ENCODE data around the gene FOXO3. TPM values are rescaled to one million over a fixed set of nuclear protein-coding genes. Genes with fewer than 3 reads are reported as not detected.

The FOXO3 gene
- total RNA-seq, 1 experiment from 2014 or later, result 22.1 TPM

DNA sequence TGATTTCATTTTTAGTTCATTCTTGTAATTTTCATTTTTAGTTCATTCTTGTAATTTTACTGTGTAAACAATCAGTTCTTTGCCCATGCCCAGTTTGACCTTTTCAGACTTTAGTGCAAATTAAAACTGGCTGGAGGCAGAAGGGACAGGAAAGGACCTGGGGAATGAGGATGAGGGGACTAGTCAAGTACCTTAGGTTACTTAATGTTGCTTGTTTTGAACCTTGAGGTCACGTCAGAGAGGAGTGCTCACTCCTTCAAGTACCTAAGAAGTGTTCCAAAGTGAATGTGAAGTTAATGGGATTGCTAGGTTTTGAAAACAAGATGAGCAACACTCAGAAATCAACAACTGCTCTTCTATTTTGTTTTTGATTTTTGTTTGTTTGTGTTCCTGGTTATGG is 82.5 kb downstream of the FOXO3 start:
- no peak overlapping the region for H3T11ph ChIP-seq (ENCODE audit: low read length)
- no peaks in the 10 kb centered on the region for H4K20me1 ChIP-seq (ENCODE audit: control insufficient read depth, insufficient read depth, insufficient read length)
- no peak overlapping the region for H2BK12ac ChIP-seq (ENCODE audit: insufficient read length, low read depth, low read length)
- H3K36me3 Mint-ChIP-seq (ENCODE audit: insufficient read depth in 1 of 3, low read depth in 3 of 3), result no peaks in the 10 kb centered on the region; a peak in 1 of 7 replicates
- H3K79me2 ChIP-seq (ENCODE audit: insufficient read depth, low read length), result no peaks in the 10 kb centered on the region
- no peak overlapping the region for H2BK20ac ChIP-seq (ENCODE audit: low read depth, low read length, poor library complexity, severe bottlenecking)
- no peaks in the 10 kb centered on the region for H3K27me3 Mint-ChIP-seq (ENCODE audit: low read depth)
- H3K9me3 Mint-ChIP-seq, result no peaks in the 10 kb centered on the region
- no peak overlapping the region for H4K8ac ChIP-seq (replicated peaks; ENCODE audit: insufficient read length, low read depth, low read length)
- no peaks in the 10 kb centered on the region for H3K79me1 ChIP-seq (ENCODE audit: insufficient read depth, low read depth, low read length, poor library complexity, severe bottlenecking)
- H3K23ac ChIP-seq (ENCODE audit: insufficient read length, low read depth, low read length), result no peak overlapping the region
- H4K91ac ChIP-seq (ENCODE audit: insufficient read length, low read depth, low read length), result no peak overlapping the region
- H3K27ac Mint-ChIP-seq, result no peak overlapping the region
- no peaks in the 10 kb centered on the region for H3K23me2 ChIP-seq (ENCODE audit: insufficient read length, low read depth, low read length, poor library complexity, severe bottlenecking)
- no peak overlapping the region for H3K27ac ChIP-seq (ENCODE audit: insufficient read length, low read depth, low read length)
- no peak overlapping the region for H3K56ac ChIP-seq (ENCODE audit: insufficient read length, low read depth, low read length)
- peaks cover 8% of the 10 kb centered on the region; the same call in 1 of the 2 replicates for H3K4me1 ChIP-seq (ENCODE audit: insufficient read depth, low read length)
- TF ChIP-seq, protein P1, sequence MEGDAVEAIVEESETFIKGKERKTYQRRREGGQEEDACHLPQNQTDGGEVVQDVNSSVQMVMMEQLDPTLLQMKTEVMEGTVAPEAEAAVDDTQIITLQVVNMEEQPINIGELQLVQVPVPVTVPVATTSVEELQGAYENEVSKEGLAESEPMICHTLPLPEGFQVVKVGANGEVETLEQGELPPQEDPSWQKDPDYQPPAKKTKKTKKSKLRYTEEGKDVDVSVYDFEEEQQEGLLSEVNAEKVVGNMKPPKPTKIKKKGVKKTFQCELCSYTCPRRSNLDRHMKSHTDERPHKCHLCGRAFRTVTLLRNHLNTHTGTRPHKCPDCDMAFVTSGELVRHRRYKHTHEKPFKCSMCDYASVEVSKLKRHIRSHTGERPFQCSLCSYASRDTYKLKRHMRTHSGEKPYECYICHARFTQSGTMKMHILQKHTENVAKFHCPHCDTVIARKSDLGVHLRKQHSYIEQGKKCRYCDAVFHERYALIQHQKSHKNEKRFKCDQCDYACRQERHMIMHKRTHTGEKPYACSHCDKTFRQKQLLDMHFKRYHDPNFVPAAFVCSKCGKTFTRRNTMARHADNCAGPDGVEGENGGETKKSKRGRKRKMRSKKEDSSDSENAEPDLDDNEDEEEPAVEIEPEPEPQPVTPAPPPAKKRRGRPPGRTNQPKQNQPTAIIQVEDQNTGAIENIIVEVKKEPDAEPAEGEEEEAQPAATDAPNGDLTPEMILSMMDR (conservative IDR thresholded peaks at IDR 0.05), result no peak
- no CpG with 5 or more reads among the region's 1 CpG for WGBS (ENCODE audit: extremely low coverage, insufficient read length, low lambda C conversion rate)
- H3K4me3 Mint-ChIP-seq, result no peak overlapping the region
- H3K4me2 ChIP-seq (ENCODE audit: insufficient read depth, insufficient read length, low read length), result no peak overlapping the region
- no peak overlapping the region for H2AFZ ChIP-seq (ENCODE audit: low read length)
- no peaks in the 10 kb centered on the region for H3K9me3 ChIP-seq (ENCODE audit: control insufficient read depth, low read depth, low read length)
- no peaks in the 10 kb centered on the region for H3K27me3 ChIP-seq (ENCODE audit: insufficient read depth, low read length)
- H3K9ac ChIP-seq (ENCODE audit: extremely low read depth, insufficient read length, low read length), result no peak overlapping the region
- H2BK120ac ChIP-seq (ENCODE audit: low read depth, low read length, poor library complexity, severe bottlenecking), result no peak overlapping the region
- no peak overlapping the region for H3K4ac ChIP-seq (ENCODE audit: low read depth, low read length)
- H2AK5ac ChIP-seq (ENCODE audit: insufficient read length, low read length), result no peak overlapping the region
- no peak overlapping the region for H3K18ac ChIP-seq (ENCODE audit: insufficient read length, low read depth, low read length)
- no peak overlapping the region for H2BK15ac ChIP-seq (ENCODE audit: low read depth, low read length)
- no peak overlapping the region for H4K5ac ChIP-seq (ENCODE audit: insufficient read length, low read depth, low read length)
- no peak for DNase-seq
- H3K4me1 Mint-ChIP-seq, result peaks cover 42 to 43% of the 10 kb centered on the region in 2 experiments
- no peak overlapping the region for H3K14ac ChIP-seq (ENCODE audit: insufficient read depth, low read length)
- no peak overlapping the region for H2BK5ac ChIP-seq (ENCODE audit: insufficient read length, low read length)
